Measurements from ENCODE around the gene DAGLA.

DNA sequence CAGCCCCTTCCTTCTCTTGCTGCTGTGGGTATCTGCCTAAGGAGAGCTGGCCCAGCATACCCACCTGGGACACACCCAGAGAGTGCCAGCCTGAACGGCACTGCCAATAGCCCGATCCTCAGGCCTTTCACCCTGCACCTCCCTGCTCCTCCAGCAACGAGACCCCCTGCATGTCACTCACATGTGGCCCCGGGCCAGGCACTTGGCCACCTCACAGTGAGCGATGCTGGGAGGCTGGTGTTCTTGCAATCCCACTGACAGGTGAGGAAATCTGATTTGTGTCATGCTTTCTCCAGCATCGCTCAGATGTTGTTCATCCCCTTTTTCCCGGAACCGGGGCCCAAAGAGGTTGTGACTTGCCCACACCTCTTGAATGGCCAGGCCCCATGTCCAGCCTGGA, 20.5 kb downstream of the DAGLA start:
- TF ChIP-seq, protein P1, sequence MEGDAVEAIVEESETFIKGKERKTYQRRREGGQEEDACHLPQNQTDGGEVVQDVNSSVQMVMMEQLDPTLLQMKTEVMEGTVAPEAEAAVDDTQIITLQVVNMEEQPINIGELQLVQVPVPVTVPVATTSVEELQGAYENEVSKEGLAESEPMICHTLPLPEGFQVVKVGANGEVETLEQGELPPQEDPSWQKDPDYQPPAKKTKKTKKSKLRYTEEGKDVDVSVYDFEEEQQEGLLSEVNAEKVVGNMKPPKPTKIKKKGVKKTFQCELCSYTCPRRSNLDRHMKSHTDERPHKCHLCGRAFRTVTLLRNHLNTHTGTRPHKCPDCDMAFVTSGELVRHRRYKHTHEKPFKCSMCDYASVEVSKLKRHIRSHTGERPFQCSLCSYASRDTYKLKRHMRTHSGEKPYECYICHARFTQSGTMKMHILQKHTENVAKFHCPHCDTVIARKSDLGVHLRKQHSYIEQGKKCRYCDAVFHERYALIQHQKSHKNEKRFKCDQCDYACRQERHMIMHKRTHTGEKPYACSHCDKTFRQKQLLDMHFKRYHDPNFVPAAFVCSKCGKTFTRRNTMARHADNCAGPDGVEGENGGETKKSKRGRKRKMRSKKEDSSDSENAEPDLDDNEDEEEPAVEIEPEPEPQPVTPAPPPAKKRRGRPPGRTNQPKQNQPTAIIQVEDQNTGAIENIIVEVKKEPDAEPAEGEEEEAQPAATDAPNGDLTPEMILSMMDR (IDR thresholded peaks at IDR 0.05; ENCODE audit: extremely low read depth in 1 of 2, insufficient read depth in 1 of 2, low read depth in 1 of 2, low read length in 2 of 2), result no peak
- no peak for TF ChIP-seq POLR2A (IDR thresholded peaks at IDR 0.05; ENCODE audit: low read depth, low read length)
- no peak for TF ChIP-seq EZH2 (IDR thresholded peaks at IDR 0.05; ENCODE audit: borderline replicate concordance, low read depth, low read length, severe bottlenecking)
- TF ChIP-seq POLR2AphosphoS5 (IDR thresholded peaks at IDR 0.05; ENCODE audit: insufficient read depth, low read depth, low read length), result no peak
- TF ChIP-seq MAX (IDR thresholded peaks at IDR 0.05; ENCODE audit: insufficient read depth, insufficient read length), result no peak

Measured in endothelial cell of umbilical vein (primary cell).